Measurements from ENCODE around the gene UNC5C.
A peak's percentile ranks its signal among the peaks of the same experiment; 100 is the strongest.

UNC5C gene

DNA sequence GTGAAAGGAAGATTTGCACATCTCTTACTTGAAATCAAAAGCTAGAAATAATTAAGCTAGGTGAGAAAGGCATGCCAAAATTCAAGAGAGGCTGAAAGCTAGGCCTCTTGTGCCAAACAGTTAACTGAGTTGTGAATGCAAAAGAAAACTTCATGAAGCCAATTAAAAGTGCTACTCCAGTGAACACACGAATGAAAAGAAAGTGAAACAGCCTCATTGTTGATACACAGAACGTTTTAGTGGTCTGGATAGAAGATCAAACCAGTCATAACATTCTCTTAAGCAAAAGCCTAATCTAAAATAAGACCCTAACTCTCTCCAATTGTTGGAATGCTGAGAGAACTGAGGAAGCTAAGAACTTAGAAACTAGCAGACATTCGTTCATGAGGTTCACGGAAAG, 122.3 kb downstream of the UNC5C start:
- no peak for TF ChIP-seq CTCF (conservative IDR thresholded peaks at IDR 0.05; ENCODE audit: low read depth, low read length)
- peak overlapping the region; percentile 23; the same call in 1 of the 2 replicates for H3K9ac ChIP-seq
- H4K20me1 ChIP-seq (ENCODE audit: insufficient read depth): no peaks in the 10 kb centered on the region
- H2AFZ ChIP-seq (ENCODE audit: low read depth): peak overlapping the region; percentile 68
- H3K36me3 ChIP-seq (ENCODE audit: insufficient read depth): no peaks in the 10 kb centered on the region
- peak overlapping the region; percentile 11; the same call in 1 of the 2 replicates for H3K27ac ChIP-seq
- H3K27me3 ChIP-seq (ENCODE audit: insufficient read depth, low read depth): no peaks in the 10 kb centered on the region
- H3K4me3 ChIP-seq (IDR thresholded peaks at IDR 0.05; ENCODE audit: insufficient read depth, low read depth, low read length): no peak overlapping the region
- H3K4me2 ChIP-seq: peak overlapping the region; percentile 44
- peaks cover 6% of the 10 kb centered on the region for H3K4me1 ChIP-seq (ENCODE audit: low read depth, poor library complexity, severe bottlenecking)
- no peaks in the 10 kb centered on the region for H3K79me2 ChIP-seq (ENCODE audit: insufficient read depth, low read depth)

DNA sequence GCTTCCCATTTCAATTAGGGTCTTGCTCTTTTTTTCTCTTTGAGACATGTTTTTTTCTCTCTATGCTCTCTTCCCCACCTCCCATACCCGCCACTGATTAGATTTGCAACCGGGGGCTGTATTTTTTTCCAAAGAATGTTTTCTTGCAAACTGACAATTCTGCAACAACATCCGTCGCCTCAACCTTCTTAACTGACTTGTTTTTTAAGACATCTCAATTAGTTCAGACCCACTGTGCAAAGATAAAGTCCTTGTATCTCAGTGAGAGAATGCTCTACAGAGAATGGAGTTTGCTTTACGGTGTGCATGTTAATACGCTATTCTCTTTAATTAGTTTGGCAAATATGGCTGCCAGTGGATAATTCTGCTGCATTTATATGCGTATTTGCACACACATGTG, 126.3 kb downstream of the UNC5C start:
- Histone ChIP-seq H3K4me2 (no peak overlapping the region), H2AFZ (ENCODE audit: low read depth) (no peak overlapping the region), H3K4me1 (ENCODE audit: low read depth, poor library complexity, severe bottlenecking) (peaks cover 6% of the 10 kb centered on the region), H3K36me3 (ENCODE audit: insufficient read depth) (no peaks in the 10 kb centered on the region), H3K79me2 (ENCODE audit: insufficient read depth, low read depth) (no peaks in the 10 kb centered on the region), H3K4me3 (IDR thresholded peaks at IDR 0.05; ENCODE audit: insufficient read depth, low read depth, low read length) (no peak overlapping the region), H3K27me3 (ENCODE audit: insufficient read depth, low read depth) (no peaks in the 10 kb centered on the region), H3K27ac (no peak overlapping the region), H3K9ac (no peak overlapping the region), H4K20me1 (ENCODE audit: insufficient read depth) (no peaks in the 10 kb centered on the region)
- TF ChIP-seq CTCF (conservative IDR thresholded peaks at IDR 0.05; ENCODE audit: low read depth, low read length): no peak

GRCh38 chr4:95421869-95422268, 126.9 kb downstream of the UNC5C start:
- H3K27ac ChIP-seq: no peak overlapping the region
- no peak overlapping the region for H3K9ac ChIP-seq
- H3K79me2 ChIP-seq (ENCODE audit: insufficient read depth, low read depth): no peaks in the 10 kb centered on the region
- H3K27me3 ChIP-seq (ENCODE audit: insufficient read depth, low read depth): no peaks in the 10 kb centered on the region
- H3K36me3 ChIP-seq (ENCODE audit: insufficient read depth): no peaks in the 10 kb centered on the region
- H2AFZ ChIP-seq (ENCODE audit: low read depth): no peak overlapping the region
- no peak overlapping the region for H3K4me2 ChIP-seq
- TF ChIP-seq CTCF (conservative IDR thresholded peaks at IDR 0.05; ENCODE audit: low read depth, low read length): no peak
- peaks cover 6% of the 10 kb centered on the region for H3K4me1 ChIP-seq (ENCODE audit: low read depth, poor library complexity, severe bottlenecking)
- H3K4me3 ChIP-seq (IDR thresholded peaks at IDR 0.05; ENCODE audit: insufficient read depth, low read depth, low read length): no peak overlapping the region
- H4K20me1 ChIP-seq (ENCODE audit: insufficient read depth): no peaks in the 10 kb centered on the region

GRCh38 chr4:95417531-95417930, 131.2 kb downstream of the UNC5C start:
- H3K27ac ChIP-seq: no peak overlapping the region
- no peak overlapping the region for H2AFZ ChIP-seq (ENCODE audit: low read depth)
- no peaks in the 10 kb centered on the region for H3K4me1 ChIP-seq (ENCODE audit: low read depth, poor library complexity, severe bottlenecking)
- no peak overlapping the region for H3K4me3 ChIP-seq (IDR thresholded peaks at IDR 0.05; ENCODE audit: insufficient read depth, low read depth, low read length)
- H3K4me2 ChIP-seq: no peak overlapping the region
- no peaks in the 10 kb centered on the region for H3K79me2 ChIP-seq (ENCODE audit: insufficient read depth, low read depth)
- H3K9ac ChIP-seq: no peak overlapping the region
- no peak for TF ChIP-seq CTCF (conservative IDR thresholded peaks at IDR 0.05; ENCODE audit: low read depth, low read length)
- no peaks in the 10 kb centered on the region for H4K20me1 ChIP-seq (ENCODE audit: insufficient read depth)
- H3K36me3 ChIP-seq (ENCODE audit: insufficient read depth): no peaks in the 10 kb centered on the region
- no peaks in the 10 kb centered on the region for H3K27me3 ChIP-seq (ENCODE audit: insufficient read depth, low read depth)
